Endothelial cell (in vitro differentiated cells): ENCODE data around the gene ARL6IP4. TPM values are rescaled to one million over a fixed set of nuclear protein-coding genes. Genes with fewer than 3 reads are reported as not detected.

Source experiments
- DNase-seq: peaks from one replicate; pipeline ENCODE4 v3.0.0; 2021; ENCODE audit warnings: low spot score
- H3K27ac Mint-ChIP-seq: one replicate; pipeline ENCODE4 v1.8.0; 2021; ENCODE audit warnings: mixed read lengths, inconsistent platforms; ENCODE audit not compliant: unreplicated experiment
- H3K27me3 Mint-ChIP-seq: one replicate; pipeline ENCODE4 v1.8.0; 2021; ENCODE audit warnings: mild to moderate bottlenecking, moderate library complexity, mixed read lengths, inconsistent platforms; ENCODE audit not compliant: unreplicated experiment
- H3K36me3 Mint-ChIP-seq: one replicate; pipeline ENCODE4 v1.8.0; 2021; ENCODE audit warnings: mild to moderate bottlenecking, low read depth, mixed read lengths, inconsistent platforms; ENCODE audit not compliant: unreplicated experiment
- H3K4me1 Mint-ChIP-seq: one replicate; pipeline ENCODE4 v1.8.0; 2021; ENCODE audit warnings: mild to moderate bottlenecking, mixed read lengths, inconsistent platforms; ENCODE audit not compliant: unreplicated experiment
- H3K4me3 Mint-ChIP-seq: one replicate; pipeline ENCODE4 v1.8.0; 2021; ENCODE audit warnings: mild to moderate bottlenecking, mixed read lengths, inconsistent platforms; ENCODE audit not compliant: unreplicated experiment
- H3K9me3 Mint-ChIP-seq: one replicate; pipeline ENCODE4 v1.8.0; 2021; ENCODE audit warnings: mixed read lengths, inconsistent platforms; ENCODE audit not compliant: unreplicated experiment
- total RNA-seq: library from RNA; stranded (reverse); fragmentation: NEBNext Ultra II Directional; extraction: Animal tissue kit (Norgen Biotek cat#: 25700); gene quantifications from one replicate; pipeline ENCODE4 v1.2.1, GENCODE V29; 2021; ENCODE audit not compliant: unreplicated experiment
- TF ChIP-seq, protein P1 (sequence below): fragments of 200-600 bp; sonication (generic); IDR thresholded peaks from one replicate; pipeline ENCODE4 v1.5.0; 2021; ENCODE audit warnings: antibody characterized with exemption; ENCODE audit not compliant: unreplicated experiment

The ARL6IP4 gene
- total RNA-seq, 1 donor from 2014 or later = 151 TPM

DNA sequence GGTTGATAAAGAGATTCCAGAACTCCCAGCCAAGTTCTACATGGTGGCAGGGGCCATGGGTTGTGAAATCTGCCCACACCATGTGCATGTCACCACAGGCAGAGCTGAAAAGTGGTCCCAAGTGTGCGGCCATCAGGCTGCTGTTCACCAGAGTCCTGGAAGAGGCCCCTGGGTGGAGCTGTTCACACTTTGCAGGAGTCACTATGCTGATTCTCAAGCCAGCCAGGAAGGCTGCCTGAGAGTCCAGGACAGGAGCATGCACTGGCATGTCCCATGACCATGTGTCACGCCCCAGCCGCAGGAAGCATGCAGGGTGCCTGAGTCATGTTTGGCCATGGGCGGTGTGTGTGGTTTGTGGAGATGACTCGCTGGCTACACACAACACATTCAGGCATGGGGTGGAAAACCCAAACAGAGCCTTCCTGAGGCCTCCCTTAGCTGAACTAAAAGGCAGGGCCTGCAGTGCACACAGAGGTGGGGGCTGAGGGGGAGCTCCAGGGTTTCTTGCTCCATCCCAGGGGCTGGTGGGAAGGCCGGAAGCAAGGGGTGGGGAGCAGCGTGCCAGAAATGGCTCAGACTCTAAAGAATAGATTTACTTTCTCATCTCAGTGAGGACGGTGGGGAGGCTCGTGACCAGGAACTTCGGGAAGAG lies 33.7 kb upstream of the ARL6IP4 start:
- Mint-ChIP-seq H3K27ac (no peak overlapping the region), H3K4me1 (peaks cover 7% of the 10 kb centered on the region)

DNA sequence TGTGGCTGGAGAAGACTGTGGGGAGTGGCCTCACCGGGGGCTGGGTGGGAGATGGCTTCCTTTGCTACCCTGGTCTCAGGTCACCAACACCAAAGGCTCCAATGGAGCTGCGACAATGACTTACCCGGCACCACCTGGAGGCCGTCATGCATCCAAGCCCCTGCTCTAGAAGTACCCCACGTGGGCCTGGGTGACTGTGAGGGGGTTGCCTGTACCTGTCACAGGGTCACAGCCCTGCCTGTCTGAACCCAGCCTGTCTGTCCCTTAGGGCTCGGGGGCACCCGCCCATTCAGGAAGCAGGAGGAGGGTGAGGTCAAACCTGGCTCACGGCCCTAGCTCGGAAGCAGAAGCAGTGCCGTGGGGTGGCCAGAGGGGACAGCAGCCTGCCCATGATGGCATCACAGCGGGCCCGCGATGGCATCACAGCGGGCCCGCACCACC lies 33.1 kb upstream of the ARL6IP4 start:
- DNase-seq = no peak
- H3K4me1 Mint-ChIP-seq = peaks cover 7% of the 10 kb centered on the region
- no peak overlapping the region for H3K4me3 Mint-ChIP-seq
- H3K36me3 Mint-ChIP-seq = no peaks in the 10 kb centered on the region
- peaks cover 1% of the 10 kb centered on the region for H3K27me3 Mint-ChIP-seq
- no peaks in the 10 kb centered on the region for H3K9me3 Mint-ChIP-seq
- TF ChIP-seq, protein P1, sequence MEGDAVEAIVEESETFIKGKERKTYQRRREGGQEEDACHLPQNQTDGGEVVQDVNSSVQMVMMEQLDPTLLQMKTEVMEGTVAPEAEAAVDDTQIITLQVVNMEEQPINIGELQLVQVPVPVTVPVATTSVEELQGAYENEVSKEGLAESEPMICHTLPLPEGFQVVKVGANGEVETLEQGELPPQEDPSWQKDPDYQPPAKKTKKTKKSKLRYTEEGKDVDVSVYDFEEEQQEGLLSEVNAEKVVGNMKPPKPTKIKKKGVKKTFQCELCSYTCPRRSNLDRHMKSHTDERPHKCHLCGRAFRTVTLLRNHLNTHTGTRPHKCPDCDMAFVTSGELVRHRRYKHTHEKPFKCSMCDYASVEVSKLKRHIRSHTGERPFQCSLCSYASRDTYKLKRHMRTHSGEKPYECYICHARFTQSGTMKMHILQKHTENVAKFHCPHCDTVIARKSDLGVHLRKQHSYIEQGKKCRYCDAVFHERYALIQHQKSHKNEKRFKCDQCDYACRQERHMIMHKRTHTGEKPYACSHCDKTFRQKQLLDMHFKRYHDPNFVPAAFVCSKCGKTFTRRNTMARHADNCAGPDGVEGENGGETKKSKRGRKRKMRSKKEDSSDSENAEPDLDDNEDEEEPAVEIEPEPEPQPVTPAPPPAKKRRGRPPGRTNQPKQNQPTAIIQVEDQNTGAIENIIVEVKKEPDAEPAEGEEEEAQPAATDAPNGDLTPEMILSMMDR = no peak
- H3K27ac Mint-ChIP-seq = no peak overlapping the region

More for the DNA sequence above, 33.7 kb upstream of the ARL6IP4 start:
- Mint-ChIP-seq H3K9me3 (no peaks in the 10 kb centered on the region), H3K36me3 (no peaks in the 10 kb centered on the region), H3K27me3 (peaks cover 1% of the 10 kb centered on the region), H3K4me3 (no peak overlapping the region)
- TF ChIP-seq, protein P1 = no peak
- DNase-seq = no peak

DNA sequence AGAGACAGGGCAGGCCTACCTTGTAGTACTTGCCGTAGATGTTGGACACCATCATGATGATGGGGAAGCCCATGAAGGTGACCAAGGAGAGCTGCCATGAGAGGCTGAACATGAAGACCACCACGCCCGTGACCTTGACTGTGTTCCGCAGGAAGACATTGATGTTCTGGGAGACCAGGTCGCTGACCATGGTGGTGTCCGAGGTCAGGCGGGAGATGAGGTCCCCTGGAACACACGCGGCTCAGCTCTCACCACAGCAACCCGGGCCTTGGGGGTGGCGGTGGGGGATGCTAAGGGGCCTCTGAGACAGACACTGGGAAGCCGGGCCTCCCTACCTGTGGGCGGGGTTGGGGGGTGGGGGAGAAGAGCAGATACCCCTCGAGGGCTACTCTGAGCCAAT lies 31.9 kb upstream of the ARL6IP4 start:
- H3K4me1 Mint-ChIP-seq = peaks cover under 1% of the 10 kb centered on the region
- TF ChIP-seq, protein P1 = no peak
- H3K27ac Mint-ChIP-seq = no peak overlapping the region
- DNase-seq = no peak
- H3K9me3 Mint-ChIP-seq = no peaks in the 10 kb centered on the region
- H3K36me3 Mint-ChIP-seq = no peaks in the 10 kb centered on the region
- no peak overlapping the region for H3K4me3 Mint-ChIP-seq
- peaks cover 4% of the 10 kb centered on the region for H3K27me3 Mint-ChIP-seq

DNA sequence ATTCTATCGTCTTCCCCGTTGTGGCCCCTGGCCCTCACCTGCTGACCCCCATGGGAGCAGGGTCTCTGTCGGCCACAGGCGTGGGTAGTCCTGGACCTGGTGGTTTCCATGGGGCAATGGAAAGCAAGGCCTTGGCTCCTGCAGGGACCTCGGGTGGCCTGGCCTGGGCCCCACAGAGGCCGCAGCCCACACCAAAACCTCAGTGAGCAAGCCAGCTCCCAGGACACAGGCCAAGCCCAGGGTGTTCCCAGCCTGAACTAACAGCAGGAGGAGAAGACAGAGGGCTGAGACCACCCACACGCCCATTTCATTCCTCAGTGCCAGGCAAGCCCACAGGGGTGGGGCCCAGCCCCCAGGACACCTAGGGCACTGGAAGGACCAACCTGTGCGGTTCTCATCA lies 31.1 kb upstream of the ARL6IP4 start:
- Mint-ChIP-seq H3K4me3 (no peak overlapping the region), H3K9me3 (no peaks in the 10 kb centered on the region), H3K27ac (no peak overlapping the region), H3K4me1 (no peaks in the 10 kb centered on the region), H3K27me3 (peaks cover 4% of the 10 kb centered on the region), H3K36me3 (no peaks in the 10 kb centered on the region)
- TF ChIP-seq, protein P1 = no peak
- no peak for DNase-seq

DNA sequence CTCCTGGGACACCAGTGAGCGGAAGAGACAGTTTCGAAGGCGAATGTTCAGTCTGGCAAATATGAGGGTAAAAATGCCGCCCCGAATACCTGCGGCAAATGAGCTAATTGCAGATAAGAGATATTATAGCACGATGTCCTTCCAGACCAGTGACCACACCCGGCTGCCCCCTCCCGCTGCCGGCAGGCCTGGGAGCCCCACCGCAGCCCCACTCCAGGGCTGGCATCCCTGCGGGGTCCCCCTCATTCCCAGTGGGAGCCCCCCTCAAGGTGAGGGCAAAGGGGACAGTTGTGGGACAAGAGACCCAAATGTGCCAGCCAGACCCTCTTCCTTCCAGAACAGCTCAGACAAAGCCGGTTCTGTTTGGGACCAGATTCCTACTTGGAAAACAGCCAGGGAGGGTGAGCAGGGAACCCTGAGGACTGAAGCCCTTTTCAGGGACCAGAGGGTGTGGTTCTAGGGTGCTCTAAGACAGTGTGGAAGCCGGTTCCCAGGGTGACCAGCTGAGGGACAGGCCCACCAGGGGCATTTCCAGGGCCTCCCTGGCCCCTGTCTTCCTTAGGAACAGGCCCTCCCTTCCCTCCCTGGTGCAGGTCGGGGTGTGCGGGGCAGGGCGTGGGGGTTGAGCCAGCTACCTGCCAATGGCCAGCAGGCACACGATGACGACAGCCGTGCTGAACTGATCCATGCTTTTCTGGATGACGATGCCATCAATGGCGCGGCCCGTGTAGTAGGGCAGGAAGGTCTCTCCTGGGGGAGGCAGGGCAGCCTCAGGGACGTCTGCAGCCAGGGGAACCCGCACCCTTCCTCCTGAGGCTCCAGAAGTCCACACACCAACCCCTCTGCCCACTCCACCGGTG lies 30.4 kb upstream of the ARL6IP4 start:
- Mint-ChIP-seq H3K36me3 (no peaks in the 10 kb centered on the region), H3K9me3 (no peaks in the 10 kb centered on the region), H3K27me3 (peaks cover 4% of the 10 kb centered on the region), H3K4me1 (no peaks in the 10 kb centered on the region), H3K27ac (no peak overlapping the region), H3K4me3 (no peak overlapping the region)
- TF ChIP-seq, protein P1 = no peak
- DNase-seq = no peak
